Neutrophil (primary cell): ENCODE data around the gene BORCS5.
A peak's percentile ranks its signal among the peaks of the same experiment; 100 is the strongest.

ENCODE experiments used
- H3K27ac ChIP-seq: fragments of 200-600 bp; sonication (generic); 2 replicates; pipeline ENCODE4 v1.5.1; 2016; ENCODE audit warnings: mild to moderate bottlenecking, moderate library complexity
- H3K27me3 ChIP-seq: fragments of 200-600 bp; sonication (generic); 2 replicates; pipeline ENCODE4 v1.6.0; 2016; ENCODE audit warnings: mild to moderate bottlenecking
- H3K36me3 ChIP-seq: fragments of 200-600 bp; sonication (generic); 2 replicates; pipeline ENCODE4 v1.5.1; 2017
- H3K4me1 ChIP-seq, 2 experiments: fragments of 200-600 bp in 1 of 2; sonication (generic) in 1 of 2; 1 replicate in 1 of 2; 2 replicates in 1 of 2; pipeline versions ENCODE4 v1.5.1 to v1.6.1; 2013 to 2016; ENCODE audit warnings: low read depth in 1 of 2, low read length in 1 of 2, mild to moderate bottlenecking in 1 of 2, moderate library complexity in 1 of 2; ENCODE audit not compliant: control insufficient read depth in 1 of 2, insufficient read depth in 1 of 2
- H3K4me3 ChIP-seq, 2 experiments: fragments of 200-600 bp in 1 of 2; sonication (generic) in 1 of 2; 1 replicate in 1 of 2; 2 replicates in 1 of 2; pipeline ENCODE4 v1.5.1; 2013 to 2016; ENCODE audit warnings: low read depth in 1 of 2, low read length in 1 of 2, mild to moderate bottlenecking in 1 of 2, moderate library complexity in 1 of 2
- H3K9me3 ChIP-seq: fragments of 200-600 bp; sonication (generic); 2 replicates; pipeline ENCODE4 v1.5.1; 2016
- CTCF ChIP-seq: fragments of 200-600 bp; sonication (generic); IDR thresholded peaks from 2 replicates; pipeline ENCODE4 v1.5.1; 2016; ENCODE audit warnings: antibody characterized with exemption

The BORCS5 gene

GRCh38 chr12:12366701-12367481 is 10.0 kb downstream of the BORCS5 start:
- H3K4me1 ChIP-seq: peaks cover 16 to 32% of the 10 kb centered on the region in 2 experiments
- H3K9me3 ChIP-seq: no peaks in the 10 kb centered on the region
- H3K27me3 ChIP-seq: no peaks in the 10 kb centered on the region
- H3K36me3 ChIP-seq: no peaks in the 10 kb centered on the region
- H3K27ac ChIP-seq: peak overlapping the region; percentile 61
- H3K4me3 ChIP-seq: no peak overlapping the region
- TF ChIP-seq CTCF: no peak

GRCh38 chr12:12367482-12367998 is 10.7 kb downstream of the BORCS5 start:
- H3K4me1 ChIP-seq: peaks cover 16 to 32% of the 10 kb centered on the region in 2 experiments
- H3K36me3 ChIP-seq: no peaks in the 10 kb centered on the region
- H3K9me3 ChIP-seq: no peaks in the 10 kb centered on the region
- H3K27me3 ChIP-seq: no peaks in the 10 kb centered on the region
- H3K4me3 ChIP-seq: no peak overlapping the region
- H3K27ac ChIP-seq: peak overlapping the region; percentile 61
- TF ChIP-seq CTCF: no peak

- Histone ChIP-seq H3K4me3 (no peak overlapping the region), H3K27ac (peak overlapping the region; percentile 5), H3K36me3 (peaks cover 7% of the 10 kb centered on the region), H3K4me1 (no peaks in the 10 kb centered on the region), H3K27me3 (no peaks in the 10 kb centered on the region), H3K9me3 (no peaks in the 10 kb centered on the region)
- TF ChIP-seq CTCF: no peak
Observed at GRCh38 chr12:12372946-12373722, 16.3 kb downstream of the BORCS5 start.

- TF ChIP-seq CTCF: peak; percentile 78
- no peak overlapping the region for H3K4me3 ChIP-seq
- H3K9me3 ChIP-seq: no peaks in the 10 kb centered on the region
- peaks cover 7% of the 10 kb centered on the region for H3K36me3 ChIP-seq
- peaks cover 16% of the 10 kb centered on the region in 2 experiments for H3K4me1 ChIP-seq
- H3K27ac ChIP-seq: no peak overlapping the region
- H3K27me3 ChIP-seq: no peaks in the 10 kb centered on the region
Observed at GRCh38 chr12:12376646-12377448, 20.0 kb downstream of the BORCS5 start.

GRCh38 chr12:12378616-12379015 is 21.7 kb downstream of the BORCS5 start:
- H3K9me3 ChIP-seq: no peaks in the 10 kb centered on the region
- no peaks in the 10 kb centered on the region for H3K27me3 ChIP-seq
- H3K36me3 ChIP-seq: no peaks in the 10 kb centered on the region
- H3K4me3 ChIP-seq: no peak overlapping the region
- TF ChIP-seq CTCF: no peak
- H3K4me1 ChIP-seq: peaks cover 22% of the 10 kb centered on the region in 2 experiments
- H3K27ac ChIP-seq: no peak overlapping the region
